Vagina (tissue), 2 donors: ENCODE data around the gene HPSE. TPM values are rescaled to one million over a fixed set of nuclear protein-coding genes. Genes with fewer than 3 reads are reported as not detected.
"Not testable (repeated sequence)": the region's sequence is repeated elsewhere in the genome, so short reads cannot be mapped to it uniquely, and the experiment has no call there.

Experiments used
- DNase-seq, 2 donors: peaks; one replicate each; pipeline ENCODE4 v3.0.0-alpha.2; 2017; ENCODE audit errors: extremely low spot score in 2 of 2
- H3K27ac ChIP-seq: fragments of 200-600 bp; sonication (generic); one replicate; pipeline ENCODE4 v1.5.1; 2019
- H3K27me3 ChIP-seq: fragments of 200-600 bp; sonication (generic); one replicate; pipeline ENCODE4 v1.5.1; 2019
- H3K36me3 ChIP-seq, 2 donors: fragments of 200-600 bp; sonication (generic); one replicate each; pipeline ENCODE4 v1.5.1; 2017 to 2019
- H3K4me1 ChIP-seq: fragments of 200-600 bp; sonication (generic); one replicate; pipeline ENCODE4 v1.5.1; 2019
- H3K4me3 ChIP-seq, 2 donors: fragments of 200-600 bp; sonication (generic); 1 replicate in 1 of 2; 2 replicates in 1 of 2; pipeline ENCODE4 v1.5.1; 2016 to 2019
- H3K9me3 ChIP-seq: fragments of 200-600 bp; sonication (generic); one replicate; pipeline ENCODE4 v1.5.1; 2019
- POLR2A ChIP-seq, 2 donors: fragments of 450-650 bp; IDR thresholded peaks; one replicate each; pipeline ENCODE4 v1.6.1; 2017; ENCODE audit warnings: antibody characterized with exemption in 2 of 2, mild to moderate bottlenecking in 2 of 2, moderate library complexity in 2 of 2
- POLR2AphosphoS5 ChIP-seq, 2 donors: sonication (generic); formaldehyde crosslinking; IDR thresholded peaks; one replicate each; pipeline ENCODE4 v1.9.0; 2017; ENCODE audit warnings: antibody characterized with exemption in 2 of 2, mild to moderate bottlenecking in 2 of 2, low read depth in 1 of 2; ENCODE audit not compliant: insufficient read depth in 1 of 2
- intact Hi-C: fragments of 100-400 bp; cut with DNase I; formaldehyde crosslinking; loops from one replicate; pipeline ENCODE4 v1.15.1; 2023
- total RNA-seq: library from RNA; depleted of rRNA; stranded (reverse); fragments of >200 nt; gene quantifications from one replicate; pipeline ENCODE4 v1.2.3, GENCODE V29; 2016
- TF ChIP-seq, protein P1 (sequence below), 3 experiments: fragments of 450-650 bp in 2 of 3; fragments of 200-600 bp in 1 of 3; sonication (generic) in 1 of 3; IDR thresholded peaks; one replicate each; pipeline ENCODE4 v1.5.1; 2017 to 2019; ENCODE audit warnings: antibody characterized with exemption in 3 of 3, mild to moderate bottlenecking in 2 of 3, moderate library complexity in 2 of 3

The HPSE gene
- total RNA-seq, 1 donor from 2014 or later, result 1.7 TPM

- Histone ChIP-seq H3K36me3 (no peaks in the 10 kb centered on the region), H3K4me1 (peaks cover 28% of the 10 kb centered on the region), H3K9me3 (no peaks in the 10 kb centered on the region), H3K27me3 (no peaks in the 10 kb centered on the region), H3K27ac (no peak overlapping the region), H3K4me3 (no peak overlapping the region)
- TF ChIP-seq POLR2AphosphoS5 (IDR thresholded peaks at IDR 0.05; ENCODE audit: insufficient read depth in 1 of 2, low read depth in 1 of 2), result no peak
- no peak for TF ChIP-seq POLR2A (IDR thresholded peaks at IDR 0.05)
- TF ChIP-seq, protein P1, sequence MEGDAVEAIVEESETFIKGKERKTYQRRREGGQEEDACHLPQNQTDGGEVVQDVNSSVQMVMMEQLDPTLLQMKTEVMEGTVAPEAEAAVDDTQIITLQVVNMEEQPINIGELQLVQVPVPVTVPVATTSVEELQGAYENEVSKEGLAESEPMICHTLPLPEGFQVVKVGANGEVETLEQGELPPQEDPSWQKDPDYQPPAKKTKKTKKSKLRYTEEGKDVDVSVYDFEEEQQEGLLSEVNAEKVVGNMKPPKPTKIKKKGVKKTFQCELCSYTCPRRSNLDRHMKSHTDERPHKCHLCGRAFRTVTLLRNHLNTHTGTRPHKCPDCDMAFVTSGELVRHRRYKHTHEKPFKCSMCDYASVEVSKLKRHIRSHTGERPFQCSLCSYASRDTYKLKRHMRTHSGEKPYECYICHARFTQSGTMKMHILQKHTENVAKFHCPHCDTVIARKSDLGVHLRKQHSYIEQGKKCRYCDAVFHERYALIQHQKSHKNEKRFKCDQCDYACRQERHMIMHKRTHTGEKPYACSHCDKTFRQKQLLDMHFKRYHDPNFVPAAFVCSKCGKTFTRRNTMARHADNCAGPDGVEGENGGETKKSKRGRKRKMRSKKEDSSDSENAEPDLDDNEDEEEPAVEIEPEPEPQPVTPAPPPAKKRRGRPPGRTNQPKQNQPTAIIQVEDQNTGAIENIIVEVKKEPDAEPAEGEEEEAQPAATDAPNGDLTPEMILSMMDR (IDR thresholded peaks at IDR 0.05), result no peak
- no peak for DNase-seq
- intact Hi-C loops, result no loop called here
Measured at GRCh38 chr4:83283181-83283580, 51.5 kb downstream of the HPSE start.

GRCh38 chr4:83282049-83282535 is 52.6 kb downstream of the HPSE start:
- Histone ChIP-seq H3K36me3 (no peaks in the 10 kb centered on the region), H3K4me3 (no peak overlapping the region), H3K27me3 (no peaks in the 10 kb centered on the region), H3K4me1 (peaks cover 28% of the 10 kb centered on the region), H3K9me3 (no peaks in the 10 kb centered on the region), H3K27ac (no peak overlapping the region)
- intact Hi-C loops, result no loop called here
- DNase-seq, result no peak
- TF ChIP-seq, protein P1 (IDR thresholded peaks at IDR 0.05), result peak in 2 of 3 experiments; percentile 42 to 47
- no peak for TF ChIP-seq POLR2A (IDR thresholded peaks at IDR 0.05)

DNA sequence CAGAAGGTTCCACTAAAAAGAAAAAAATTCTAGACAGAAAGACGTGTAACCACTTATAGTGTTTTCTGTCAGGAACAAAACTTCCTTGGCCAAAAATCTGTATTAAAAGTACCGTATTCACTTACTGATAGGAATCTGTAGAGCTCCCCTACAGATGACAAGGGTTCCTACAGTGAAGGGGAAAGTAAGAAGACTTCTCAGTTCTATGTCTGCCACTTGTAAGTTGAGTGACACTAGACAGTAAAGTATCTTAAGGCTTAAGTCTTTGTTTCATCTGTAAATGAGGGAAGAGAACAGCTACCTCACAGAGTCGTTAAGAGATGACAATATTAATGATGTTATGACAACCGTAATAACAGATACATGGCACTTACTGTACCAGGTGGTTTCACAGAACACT is 53.3 kb downstream of the HPSE start:
- Histone ChIP-seq H3K36me3 (no peaks in the 10 kb centered on the region), H3K27me3 (no peaks in the 10 kb centered on the region), H3K4me3 (no peak overlapping the region), H3K4me1 (peaks cover 28% of the 10 kb centered on the region), H3K27ac (no peak overlapping the region), H3K9me3 (no peaks in the 10 kb centered on the region)
- no peak for DNase-seq
- intact Hi-C loops, result no loop called here
- TF ChIP-seq, protein P1 (IDR thresholded peaks at IDR 0.05), result no peak
- TF ChIP-seq POLR2A (IDR thresholded peaks at IDR 0.05) (no peak), POLR2AphosphoS5 (IDR thresholded peaks at IDR 0.05; ENCODE audit: insufficient read depth in 1 of 2, low read depth in 1 of 2) (no peak)

DNA sequence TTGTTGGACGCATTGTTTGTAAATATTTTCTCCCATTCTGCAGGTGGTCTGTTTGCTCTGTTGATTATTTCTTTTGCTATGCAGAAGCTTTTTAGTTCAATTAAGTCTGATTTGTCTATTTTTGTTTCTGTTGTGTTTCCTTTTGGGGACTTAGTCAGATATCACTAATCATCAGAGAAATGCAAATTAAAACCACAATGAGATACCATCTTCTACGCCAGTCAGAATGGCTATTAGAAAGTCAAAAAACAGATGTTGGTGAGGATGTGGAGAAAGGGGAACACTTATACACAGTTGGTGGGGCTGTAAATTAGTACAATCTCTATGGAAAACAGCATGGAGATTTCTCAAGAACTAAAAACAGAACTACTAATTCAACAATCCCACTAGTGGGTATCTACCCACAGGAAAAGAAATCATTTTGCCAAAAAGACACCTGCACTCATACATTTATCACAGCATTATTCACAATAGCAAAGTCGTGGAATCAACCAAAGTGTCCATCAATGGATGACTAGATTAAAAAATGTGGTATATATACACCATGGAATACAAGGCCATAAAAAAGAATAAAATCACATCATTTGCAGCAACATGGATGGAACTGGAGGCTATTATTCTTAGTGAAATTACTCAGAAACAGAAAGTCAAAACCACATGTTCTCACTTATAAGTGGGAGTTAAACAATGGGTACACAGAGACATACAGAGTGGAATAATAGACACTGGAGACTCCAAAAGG is 58.2 kb downstream of the HPSE start:
- Histone ChIP-seq H3K27ac (no peak overlapping the region), H3K4me3 (no peak overlapping the region), H3K4me1 (peaks cover under 1% of the 10 kb centered on the region), H3K9me3 (no peaks in the 10 kb centered on the region), H3K27me3 (no peaks in the 10 kb centered on the region), H3K36me3 (peaks cover 0 to 3% of the 10 kb centered on the region in 2 donors)
- no peak for DNase-seq
- no peak for TF ChIP-seq POLR2AphosphoS5 (IDR thresholded peaks at IDR 0.05; ENCODE audit: insufficient read depth in 1 of 2, low read depth in 1 of 2)
- no peak for TF ChIP-seq POLR2A (IDR thresholded peaks at IDR 0.05)
- TF ChIP-seq, protein P1 (IDR thresholded peaks at IDR 0.05), result no peak
- intact Hi-C loops, result no loop called here

GRCh38 chr4:83273926-83274325 is 60.7 kb downstream of the HPSE start:
- H3K4me3 ChIP-seq, H3K27ac ChIP-seq, H3K27me3 ChIP-seq, intact Hi-C loops, H3K9me3 ChIP-seq, H3K36me3 ChIP-seq, DNase-seq, H3K4me1 ChIP-seq: not testable (repeated sequence)
